Fibroblast of skin of left quadriceps (primary cell): ENCODE measurements around the gene PLLP.

Source experiments
- DNase-seq, 2 experiments: peaks; one replicate each; pipeline ENCODE4 v3.0.0-alpha.2; 2013; ENCODE audit warnings: low read depth in 2 of 2

PLLP gene

GRCh38 chr16:57225978-57226377 is 58.5 kb downstream of the PLLP start:
- no peak for DNase-seq

- DNase-seq = no peak
These were observed 59.7 kb downstream of the PLLP start for GRCh38 chr16:57224651-57225335.

DNA sequence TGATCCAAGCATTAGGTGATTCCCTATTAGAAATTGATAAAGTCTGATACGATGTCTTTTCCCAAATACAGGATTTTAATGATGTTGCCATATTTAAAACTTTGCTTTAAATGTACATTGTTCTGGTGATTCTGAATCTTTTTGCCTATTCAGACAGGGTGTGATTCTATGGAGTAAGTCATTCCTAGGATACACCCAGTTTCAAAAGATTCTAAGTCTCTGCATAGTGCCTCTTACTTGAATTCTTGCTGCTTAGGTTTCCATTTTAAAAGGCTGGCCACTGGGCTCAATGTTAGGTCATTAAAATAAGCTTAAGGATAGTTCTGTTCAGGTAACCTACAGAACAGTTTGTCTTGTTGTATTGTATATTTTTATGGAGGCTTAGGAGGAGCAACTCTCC is 61.4 kb downstream of the PLLP start:
- DNase-seq = no peak

DNA sequence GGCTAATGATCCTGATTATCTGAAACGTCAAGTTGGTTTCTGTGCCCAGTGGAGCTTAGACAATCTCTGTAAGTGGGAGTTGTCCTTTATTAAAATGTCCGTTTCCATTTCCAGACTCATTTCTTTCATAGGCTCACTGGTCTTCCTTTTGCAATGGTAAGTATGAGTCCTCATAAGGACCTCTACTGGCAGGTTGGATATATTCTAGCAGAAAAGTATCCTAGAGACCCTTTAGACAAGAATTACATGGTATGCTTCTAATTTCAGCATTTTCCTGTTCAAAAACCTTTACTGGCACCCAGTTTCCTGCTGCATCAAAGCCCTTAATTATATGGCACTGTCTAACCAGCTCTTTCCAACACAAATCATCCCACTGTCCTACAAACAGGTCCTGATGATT is 67.5 kb downstream of the PLLP start:
- DNase-seq = no peak

GRCh38 chr16:57213462-57213861 is 71.0 kb downstream of the PLLP start:
- no peak for DNase-seq

- DNase-seq = no peak
These were observed 74.7 kb downstream of the PLLP start for GRCh38 chr16:57209780-57210179.

DNA sequence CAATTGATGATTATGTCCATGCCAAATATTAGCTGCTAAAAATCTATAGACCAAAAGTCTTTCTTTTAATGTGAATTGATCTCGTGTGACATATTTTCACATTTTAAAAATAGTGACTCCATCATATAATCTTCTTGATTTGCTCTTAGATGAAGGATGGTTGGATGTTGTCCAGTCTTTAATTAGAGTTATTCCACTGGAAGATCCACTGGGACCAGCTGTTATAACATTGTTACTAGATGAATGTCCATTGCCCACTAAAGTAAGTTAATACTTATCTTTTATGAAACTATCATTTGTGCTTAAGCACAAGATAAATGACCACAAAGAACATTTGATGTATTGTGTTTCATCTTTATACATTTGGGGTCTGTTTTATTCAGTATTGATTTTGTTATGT is 75.5 kb downstream of the PLLP start:
- DNase-seq = no peak
